CD4-positive, CD25-positive, alpha-beta regulatory T cell (primary cell): ENCODE measurements around the gene GNL2. TPM values are rescaled to one million over a fixed set of nuclear protein-coding genes. Genes with fewer than 3 reads are reported as not detected.
A peak's percentile ranks its signal among the peaks of the same experiment; 100 is the strongest.

Experiments used
- ATAC-seq, 2 donors: fragments of 150-1000 bp; cut with Tn5 transposase; one replicate each; pipeline ENCODE4 v1.10.0; 2021; ENCODE audit warnings: low read depth in 2 of 2, moderate number of reproducible peaks in 2 of 2, moderate library complexity in 1 of 2
- DNase-seq, 3 donors: peaks; one replicate each; pipeline versions ENCODE4 v3.0.0 to v3.0.0-alpha.2; 2012 to 2022; ENCODE audit warnings: mixed read lengths in 1 of 3
- H3K27ac ChIP-seq: one replicate; pipeline ENCODE4 v1.7.0; 2013; ENCODE audit warnings: mild to moderate bottlenecking, low read length; ENCODE audit not compliant: insufficient read depth, poor library complexity, severe bottlenecking
- H3K27me3 ChIP-seq: one replicate; pipeline ENCODE4 v1.7.0; 2013; ENCODE audit warnings: low read length; ENCODE audit not compliant: control insufficient read depth, insufficient read depth
- H3K36me3 ChIP-seq: one replicate; pipeline ENCODE4 v1.7.0; 2013; ENCODE audit warnings: mild to moderate bottlenecking, low read length, moderate library complexity; ENCODE audit not compliant: control insufficient read depth, insufficient read depth
- H3K4me1 ChIP-seq: 2 replicates; pipeline ENCODE4 v1.7.0; 2013; ENCODE audit warnings: mild to moderate bottlenecking, low read length; ENCODE audit not compliant: insufficient read depth, control insufficient read depth, poor library complexity, severe bottlenecking
- H3K4me3 ChIP-seq: one replicate; pipeline ENCODE4 v1.7.0; 2013; ENCODE audit warnings: low read depth, mild to moderate bottlenecking, low read length, moderate library complexity
- H3K9me3 ChIP-seq, 2 experiments: 1 replicate in 1 of 2; 2 replicates in 1 of 2; pipeline ENCODE4 v1.7.0; 2013; ENCODE audit warnings: low read length in 2 of 2, mild to moderate bottlenecking in 1 of 2, moderate library complexity in 1 of 2; ENCODE audit not compliant: control insufficient read depth in 2 of 2
- H3K27ac Mint-ChIP-seq, 3 donors: one replicate each; pipeline ENCODE4 v1.8.0; 2020 to 2022; ENCODE audit warnings: mild to moderate bottlenecking in 3 of 3, mixed read lengths in 3 of 3, moderate library complexity in 2 of 3
- H3K27me3 Mint-ChIP-seq: one replicate; pipeline ENCODE4 v1.8.0; 2022; ENCODE audit warnings: mild to moderate bottlenecking, mixed read lengths
- H3K36me3 Mint-ChIP-seq: one replicate; pipeline ENCODE4 v1.8.0; 2020; ENCODE audit warnings: mixed read lengths
- H3K4me1 Mint-ChIP-seq, 4 donors: one replicate each; pipeline ENCODE4 v1.8.0; 2020 to 2022; ENCODE audit warnings: mixed read lengths in 4 of 4, mild to moderate bottlenecking in 1 of 4
- H3K4me3 Mint-ChIP-seq, 4 donors: one replicate each; pipeline ENCODE4 v1.8.0; 2020 to 2022; ENCODE audit warnings: mild to moderate bottlenecking in 4 of 4, mixed read lengths in 4 of 4, moderate library complexity in 3 of 4
- H3K9me3 Mint-ChIP-seq, 7 donors: one replicate each; pipeline ENCODE4 v1.8.0; 2020 to 2022; ENCODE audit warnings: mixed read lengths in 7 of 7, mild to moderate bottlenecking in 3 of 7, moderate library complexity in 2 of 7
- polyA plus RNA-seq, 4 donors: library from polyadenylated mRNA; unstranded; fragments of 300-500 nt; fragmentation: Illumina TruSeq; gene quantifications; one replicate each; pipeline ENCODE4 v1.2.3, GENCODE V29; 2021
- total RNA-seq: library from RNA; stranded (reverse); gene quantifications from one replicate; pipeline ENCODE4 v1.2.3, GENCODE V29; 2022

GNL2 gene
- total and polyA plus RNA-seq, 5 donors from 2014 or later, result 37.3 to 58.9 (median 44.5) TPM

DNA sequence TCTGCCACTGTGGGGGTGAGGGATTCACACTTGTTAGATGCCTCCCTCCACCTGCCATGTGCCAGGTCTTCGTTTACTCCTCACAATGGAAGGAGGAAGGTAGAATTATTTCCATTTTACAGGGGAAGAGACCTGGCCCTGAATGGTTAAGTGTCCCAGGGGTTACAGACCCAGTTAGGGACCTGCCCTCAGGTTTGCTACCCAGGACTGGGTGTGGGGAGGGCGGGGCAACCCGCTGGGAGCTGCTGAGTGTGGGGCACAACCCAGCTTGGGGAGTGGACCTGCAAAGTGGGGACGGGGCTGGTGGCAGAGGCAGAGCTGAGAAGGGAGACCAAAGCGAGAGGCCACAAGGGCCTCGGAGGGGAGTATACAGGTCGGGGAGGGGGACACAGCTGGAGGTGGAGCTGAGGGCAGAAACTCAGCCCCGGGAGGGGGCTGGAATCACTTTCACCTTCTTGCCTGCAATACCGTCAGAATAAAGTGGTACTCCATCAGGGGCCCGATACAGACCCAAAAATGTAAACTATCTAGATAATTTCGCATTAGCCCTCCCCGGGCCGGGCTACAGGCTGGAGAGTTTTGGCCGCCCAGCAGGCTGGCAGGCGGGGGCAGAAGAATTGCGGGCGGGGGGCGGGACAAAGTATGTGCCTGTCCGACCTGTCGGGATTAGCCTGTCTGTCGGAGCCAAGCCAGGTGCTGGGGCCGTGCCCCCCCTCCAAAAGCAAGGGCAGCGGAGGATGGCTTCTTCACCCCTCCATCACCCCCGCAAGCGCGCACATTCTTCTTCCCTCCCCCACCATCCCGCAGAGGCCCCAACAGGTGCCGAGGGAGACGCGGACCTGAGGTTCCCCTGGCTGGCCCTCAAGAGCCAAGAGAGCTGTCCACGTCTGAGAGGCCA is 37.6 kb upstream of the GNL2 start:
- Histone ChIP-seq H3K9me3 (no peaks in the 10 kb centered on the region), H3K27ac (no peak overlapping the region), H3K27me3 (peaks cover 42% of the 10 kb centered on the region), H3K4me1 (no peaks in the 10 kb centered on the region), H3K36me3 (no peaks in the 10 kb centered on the region), H3K4me3 (no peak overlapping the region)
- ATAC-seq (no peak), DNase-seq (no peak)
- no peak overlapping the region for H3K4me3 Mint-ChIP-seq
- no peak overlapping the region for H3K27ac Mint-ChIP-seq
- peaks cover 78% of the 10 kb centered on the region for H3K27me3 Mint-ChIP-seq
- H3K4me1 Mint-ChIP-seq, result peaks cover 0 to 14% (median 1%) of the 10 kb centered on the region in 4 donors
- peaks cover 0 to 2% (median 0%) of the 10 kb centered on the region in 7 donors for H3K9me3 Mint-ChIP-seq
- H3K36me3 Mint-ChIP-seq, result no peaks in the 10 kb centered on the region

DNA sequence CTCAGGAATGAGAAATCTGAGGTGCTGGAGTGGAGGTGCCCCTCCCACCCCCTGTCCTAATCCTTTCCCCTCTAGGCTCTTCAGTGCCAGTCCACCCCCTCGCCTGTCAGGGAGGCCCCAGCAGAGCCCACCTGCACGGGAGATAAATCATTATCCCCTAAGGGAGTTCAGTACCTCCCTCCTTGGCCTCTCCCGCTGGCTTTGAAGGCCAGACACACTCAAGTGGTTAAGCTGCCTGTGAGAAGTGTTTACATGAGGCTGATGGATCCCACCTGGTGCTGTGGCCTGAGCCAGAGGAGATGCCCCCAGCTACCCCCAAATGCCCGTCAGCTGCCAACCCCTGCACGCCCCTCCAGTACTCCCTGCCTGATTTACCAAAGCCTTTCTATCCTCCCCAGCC is 35.3 kb upstream of the GNL2 start:
- Histone ChIP-seq H3K9me3 (no peaks in the 10 kb centered on the region), H3K27ac (no peak overlapping the region), H3K4me3 (no peak overlapping the region), H3K36me3 (no peaks in the 10 kb centered on the region), H3K27me3 (peaks cover 39% of the 10 kb centered on the region), H3K4me1 (no peaks in the 10 kb centered on the region)
- peaks cover 0 to 14% (median 1%) of the 10 kb centered on the region in 4 donors for H3K4me1 Mint-ChIP-seq
- DNase-seq, result no peak
- peaks cover 0 to 2% (median 0%) of the 10 kb centered on the region in 7 donors for H3K9me3 Mint-ChIP-seq
- ATAC-seq, result no peak
- no peak overlapping the region for H3K4me3 Mint-ChIP-seq
- peaks cover 73% of the 10 kb centered on the region for H3K27me3 Mint-ChIP-seq
- H3K36me3 Mint-ChIP-seq, result no peaks in the 10 kb centered on the region
- H3K27ac Mint-ChIP-seq, result no peak overlapping the region

DNA sequence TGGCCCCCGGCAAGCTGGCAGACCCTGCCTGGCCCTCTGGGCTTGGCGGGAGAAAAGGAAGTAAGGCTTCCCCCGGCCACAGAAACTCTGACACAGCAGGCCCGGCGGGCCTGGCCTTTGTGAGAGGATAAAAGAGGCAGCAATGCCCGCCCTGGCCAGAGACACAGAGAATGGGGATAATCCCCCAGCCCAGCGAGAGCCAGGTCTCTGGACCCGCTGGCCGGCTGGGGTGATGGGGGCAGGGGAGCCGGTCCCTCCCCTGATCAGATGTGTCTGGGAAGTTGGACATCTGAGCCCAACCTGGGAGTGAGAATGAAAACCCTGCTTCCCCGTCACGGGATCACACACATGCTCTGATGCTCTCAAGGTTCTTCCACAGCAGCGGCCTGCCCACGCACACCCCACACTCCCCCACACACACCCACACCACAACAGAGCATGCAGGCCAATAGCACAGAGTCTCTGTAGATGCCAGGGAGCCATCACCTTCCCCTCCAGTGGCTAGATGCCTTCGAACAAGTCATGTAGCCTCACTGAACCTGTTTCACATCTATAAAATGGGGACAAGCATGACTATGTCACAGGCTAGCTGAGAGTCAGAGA is 34.8 kb upstream of the GNL2 start:
- Mint-ChIP-seq H3K9me3 (peaks cover 0 to under 1% (median 0%) of the 10 kb centered on the region in 7 donors), H3K4me1 (peaks cover 0 to 14% (median 1%) of the 10 kb centered on the region in 4 donors), H3K4me3 (no peak overlapping the region), H3K36me3 (no peaks in the 10 kb centered on the region), H3K27me3 (peaks cover 74% of the 10 kb centered on the region), H3K27ac (no peak overlapping the region)
- Histone ChIP-seq H3K9me3 (no peaks in the 10 kb centered on the region), H3K4me3 (no peak overlapping the region), H3K27me3 (peaks cover 35% of the 10 kb centered on the region), H3K27ac (no peak overlapping the region), H3K4me1 (no peaks in the 10 kb centered on the region), H3K36me3 (no peaks in the 10 kb centered on the region)
- no peak for ATAC-seq
- no peak for DNase-seq

DNA sequence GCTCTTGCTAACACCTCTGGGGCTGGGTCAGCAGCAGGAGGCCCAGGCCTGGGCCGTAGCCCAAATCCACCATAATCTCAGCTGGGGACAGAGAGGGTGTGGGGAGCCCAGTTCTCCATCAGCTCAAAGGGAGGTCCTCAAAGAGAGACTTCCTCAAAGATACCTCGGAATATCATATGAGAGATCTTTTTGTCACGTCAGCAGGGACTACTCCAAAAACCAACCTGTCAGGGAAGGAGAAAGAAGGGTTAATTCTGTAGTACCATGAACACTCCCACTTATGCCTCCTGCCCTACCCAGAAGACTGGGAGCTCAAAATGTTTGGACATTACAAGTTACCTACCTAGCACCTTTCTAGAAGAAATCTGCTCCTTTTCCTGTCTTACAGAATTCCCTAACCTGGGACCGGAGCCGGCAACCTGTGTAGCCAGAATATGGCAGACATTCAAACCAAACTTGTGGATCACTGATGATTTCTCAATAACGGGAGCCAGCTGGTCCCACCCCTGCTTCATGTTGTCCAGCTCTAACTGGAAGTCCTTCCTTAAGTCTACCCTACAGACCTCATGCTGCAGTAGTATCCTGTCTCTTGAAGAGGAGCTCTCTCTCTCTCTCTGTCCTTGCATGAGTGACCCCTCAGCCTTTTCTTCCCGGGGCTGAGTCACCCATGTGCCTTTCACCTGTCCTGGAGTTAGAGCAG is 34.1 kb upstream of the GNL2 start:
- H3K4me3 Mint-ChIP-seq, result no peak overlapping the region
- H3K27me3 Mint-ChIP-seq, result peaks cover 71% of the 10 kb centered on the region
- DNase-seq (no peak), ATAC-seq (no peak)
- H3K9me3 Mint-ChIP-seq, result no peaks in the 10 kb centered on the region
- Histone ChIP-seq H3K36me3 (no peaks in the 10 kb centered on the region), H3K4me1 (no peaks in the 10 kb centered on the region), H3K27ac (no peak overlapping the region), H3K9me3 (no peaks in the 10 kb centered on the region), H3K4me3 (no peak overlapping the region), H3K27me3 (peaks cover 30% of the 10 kb centered on the region)
- H3K27ac Mint-ChIP-seq, result no peak overlapping the region
- no peaks in the 10 kb centered on the region for H3K36me3 Mint-ChIP-seq
- peaks cover 0 to 9% (median 0%) of the 10 kb centered on the region in 4 donors for H3K4me1 Mint-ChIP-seq

DNA sequence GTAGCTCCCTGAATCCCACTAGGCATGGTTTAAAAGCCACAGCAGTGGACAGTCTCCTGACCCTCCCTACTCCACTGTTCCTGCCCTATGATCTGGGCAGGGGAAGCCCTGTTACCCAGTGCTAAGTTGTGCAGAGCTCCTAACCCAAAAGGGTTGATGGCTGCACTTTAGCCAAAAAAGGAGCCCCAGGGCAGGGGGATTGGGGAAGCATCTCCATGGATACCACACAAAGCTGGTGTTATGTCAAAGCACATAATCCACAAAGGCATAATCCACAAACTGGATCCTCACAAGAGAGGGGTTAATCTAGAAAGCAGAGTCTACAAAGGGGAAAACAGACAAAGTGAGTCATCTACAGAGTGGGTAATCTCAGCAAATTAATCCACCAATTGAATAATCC is 33.3 kb upstream of the GNL2 start:
- Mint-ChIP-seq H3K4me1 (peaks cover 0 to 7% (median 0%) of the 10 kb centered on the region in 4 donors), H3K27ac (no peak overlapping the region), H3K36me3 (no peaks in the 10 kb centered on the region), H3K27me3 (peaks cover 74% of the 10 kb centered on the region), H3K9me3 (no peaks in the 10 kb centered on the region), H3K4me3 (no peak overlapping the region)
- DNase-seq (no peak), ATAC-seq (no peak)
- H3K4me3 ChIP-seq, result no peak overlapping the region
- H3K27ac ChIP-seq, result no peak overlapping the region
- H3K27me3 ChIP-seq, result peaks cover 30% of the 10 kb centered on the region
- H3K36me3 ChIP-seq, result no peaks in the 10 kb centered on the region
- no peaks in the 10 kb centered on the region for H3K9me3 ChIP-seq
- H3K4me1 ChIP-seq, result no peaks in the 10 kb centered on the region

DNA sequence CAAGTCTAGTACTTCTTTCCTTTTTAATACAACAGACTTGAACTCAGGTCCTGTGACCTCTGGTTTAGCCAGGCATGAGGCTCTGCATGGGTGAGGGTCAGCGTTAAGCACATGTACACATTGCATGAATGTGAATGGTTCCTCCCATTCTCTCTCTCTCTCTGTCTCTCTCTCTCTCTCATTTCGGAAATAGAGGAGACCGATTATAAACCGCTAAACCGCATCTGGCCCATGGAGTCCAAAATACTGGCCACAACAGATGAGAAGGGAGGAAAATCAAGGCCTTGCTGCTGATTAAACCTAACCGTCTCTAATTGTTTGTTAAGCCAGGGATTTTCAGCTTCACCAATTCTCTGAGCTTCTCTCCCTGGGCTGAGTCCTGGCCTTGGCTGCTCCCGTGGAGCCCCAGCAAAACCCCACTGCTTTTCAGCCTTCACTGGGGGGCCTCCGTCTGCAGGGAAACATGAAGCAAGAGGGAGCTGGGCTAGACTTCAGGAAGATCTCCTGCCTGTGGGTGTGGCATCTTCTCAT is 32.4 kb upstream of the GNL2 start:
- Histone ChIP-seq H3K9me3 (no peaks in the 10 kb centered on the region), H3K27me3 (peaks cover 30% of the 10 kb centered on the region), H3K27ac (no peak overlapping the region), H3K36me3 (no peaks in the 10 kb centered on the region), H3K4me3 (no peak overlapping the region), H3K4me1 (no peaks in the 10 kb centered on the region)
- Mint-ChIP-seq H3K4me1 (peaks cover 0 to 6% (median 0%) of the 10 kb centered on the region in 4 donors), H3K9me3 (no peaks in the 10 kb centered on the region), H3K36me3 (no peaks in the 10 kb centered on the region), H3K27me3 (peaks cover 68% of the 10 kb centered on the region), H3K4me3 (no peak overlapping the region), H3K27ac (no peak overlapping the region)
- DNase-seq (no peak), ATAC-seq (no peak)

DNA sequence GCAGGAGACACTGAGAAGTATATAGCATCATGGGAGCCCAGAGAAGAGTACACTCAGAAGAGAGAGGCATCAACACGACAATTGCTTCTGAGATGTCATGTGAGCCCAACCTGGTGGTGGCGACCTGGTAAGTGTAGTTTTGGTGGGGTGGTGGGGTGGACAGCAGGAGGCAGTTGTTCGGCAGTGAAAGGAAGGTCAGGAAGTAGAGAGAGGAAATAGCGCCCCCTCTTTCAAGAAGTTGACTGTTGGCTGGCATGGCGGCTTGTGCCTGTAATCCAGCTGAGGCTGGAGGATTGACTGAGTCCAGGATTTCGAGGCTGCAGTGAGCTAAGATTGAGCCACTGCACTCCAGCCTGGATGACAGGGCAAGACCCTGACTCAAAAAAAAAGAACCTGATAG is 26.4 kb upstream of the GNL2 start:
- Mint-ChIP-seq H3K27ac (no peak overlapping the region), H3K27me3 (peaks cover 39% of the 10 kb centered on the region), H3K9me3 (no peaks in the 10 kb centered on the region), H3K36me3 (no peaks in the 10 kb centered on the region), H3K4me3 (no peak overlapping the region), H3K4me1 (no peaks in the 10 kb centered on the region)
- no peak for ATAC-seq
- H3K36me3 ChIP-seq, result no peaks in the 10 kb centered on the region
- H3K9me3 ChIP-seq, result no peaks in the 10 kb centered on the region
- peaks cover 6% of the 10 kb centered on the region for H3K27me3 ChIP-seq
- no peak overlapping the region for H3K27ac ChIP-seq
- no peak overlapping the region for H3K4me3 ChIP-seq
- H3K4me1 ChIP-seq, result no peaks in the 10 kb centered on the region
- DNase-seq, result peak in 1 of 3 donors; percentile 6
